ENCODE data around the gene PEX5.
"Not testable (repeated sequence)": the region's sequence is repeated elsewhere in the genome, so short reads cannot be mapped to it uniquely, and the experiment has no call there.

The PEX5 gene

GRCh38 chr12:7161327-7161726 lies 28.2 kb upstream of the PEX5 start:
- no peak for DNase-seq

GRCh38 chr12:7161811-7162210 lies 27.7 kb upstream of the PEX5 start:
- no peak for DNase-seq

- no peak for DNase-seq
Measured at GRCh38 chr12:7162691-7163114, 26.8 kb upstream of the PEX5 start.

DNA sequence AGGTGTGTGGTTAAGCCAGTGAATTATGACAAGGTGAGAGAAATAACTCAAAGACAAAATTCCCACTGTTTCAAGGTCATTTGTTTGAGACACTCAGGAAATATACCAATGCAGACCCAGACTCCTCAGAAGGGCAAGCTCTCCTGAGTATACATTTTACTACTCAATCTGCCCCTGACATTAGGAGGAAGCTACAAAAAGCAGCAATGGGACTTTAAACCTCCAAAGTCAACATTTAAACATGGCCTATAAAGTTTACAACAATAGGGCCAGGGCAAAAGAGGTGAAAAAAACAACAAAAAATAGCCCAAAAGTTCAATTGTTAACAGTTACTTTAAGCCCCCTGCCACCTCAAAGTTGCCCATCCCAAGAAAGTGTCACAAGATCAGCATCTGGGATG lies 19.5 kb upstream of the PEX5 start:
- no peak for DNase-seq

GRCh38 chr12:7171854-7172253 lies 17.6 kb upstream of the PEX5 start:
- DNase-seq, result no peak

GRCh38 chr12:7175493-7175892 lies 14.0 kb upstream of the PEX5 start:
- DNase-seq, result no peak

DNA sequence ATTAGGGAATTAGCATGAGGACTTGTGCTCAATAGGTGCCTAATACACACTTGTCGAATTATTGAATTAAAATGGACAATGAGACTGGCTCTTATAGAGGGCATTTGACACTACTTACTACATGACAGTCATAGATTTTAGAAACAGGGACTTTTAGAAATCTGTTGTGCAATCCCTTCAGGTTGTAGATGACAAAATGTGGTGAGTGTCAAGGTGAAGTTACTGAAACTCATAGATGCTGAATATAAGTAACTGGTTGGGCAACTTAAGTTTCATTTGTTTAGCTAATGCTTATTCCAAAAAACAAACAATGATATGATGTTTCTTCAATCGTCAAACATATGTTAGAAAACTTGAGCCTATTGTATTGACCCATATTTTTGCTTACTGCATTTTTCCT lies 12.9 kb upstream of the PEX5 start:
- no peak for DNase-seq

GRCh38 chr12:7178481-7178880 lies 11.0 kb upstream of the PEX5 start:
- DNase-seq, result no peak

DNA sequence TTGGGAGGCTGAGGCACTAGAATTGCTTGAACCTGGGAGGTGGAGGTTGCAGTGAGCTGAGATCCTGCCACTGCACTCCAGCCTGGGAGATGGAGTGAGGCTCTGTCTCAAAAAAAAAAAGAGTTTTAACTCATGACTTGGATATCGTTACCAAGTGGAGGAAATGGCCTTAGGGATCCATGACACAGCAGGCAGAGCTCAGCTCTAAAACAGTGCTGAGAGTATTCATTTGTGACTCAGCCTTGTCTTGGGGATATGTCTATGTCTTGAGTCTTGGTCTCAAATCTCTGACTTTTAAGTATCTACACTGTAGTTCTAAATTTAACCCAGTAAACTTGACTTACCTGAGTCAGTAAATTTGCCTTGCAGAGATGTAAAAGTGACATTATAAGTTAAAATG lies 8.8 kb upstream of the PEX5 start:
- DNase-seq, result no peak

- DNase-seq, result not testable (repeated sequence)
Measured at GRCh38 chr12:7186058-7186457, 3.4 kb upstream of the PEX5 start.

DNA sequence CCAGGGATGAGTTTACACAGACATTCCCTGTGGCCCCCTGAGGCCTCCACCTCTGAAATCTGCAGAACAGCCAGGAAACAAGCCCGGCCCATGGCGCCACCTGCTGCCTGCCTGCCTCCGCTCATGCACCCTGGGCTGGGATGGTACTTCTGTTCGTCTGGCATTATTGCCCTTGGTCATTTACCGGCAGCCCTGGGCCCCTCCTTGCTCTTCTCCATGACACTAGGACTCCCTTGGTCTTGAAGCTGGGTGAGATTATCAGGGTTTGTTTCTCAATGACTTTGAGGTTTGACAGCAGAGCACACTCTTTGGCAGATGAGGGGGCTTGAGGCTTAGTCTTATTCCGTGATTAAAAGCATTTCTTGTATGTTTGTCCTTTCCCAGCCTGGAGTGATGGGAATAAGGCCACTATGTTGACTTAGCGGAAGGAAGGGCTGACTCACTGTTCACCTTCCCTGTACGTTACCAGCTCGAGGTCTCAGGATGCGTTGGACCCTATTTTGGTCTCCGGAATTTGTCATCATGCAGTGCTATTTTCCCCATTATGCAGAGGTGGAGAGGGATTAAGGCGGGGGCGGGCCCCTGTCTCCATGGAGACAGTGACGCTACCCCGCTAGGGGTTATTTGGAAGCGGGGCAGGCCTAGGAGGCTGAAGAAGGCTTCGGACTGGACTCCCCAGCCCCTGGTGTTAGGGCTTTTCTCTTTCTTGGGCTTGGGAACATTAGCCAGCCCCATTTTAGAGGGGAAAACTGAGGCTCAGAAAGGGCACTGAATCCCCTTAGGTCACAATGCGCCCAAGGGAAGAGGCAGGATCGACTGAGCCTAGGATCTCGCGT lies 706 bp upstream of the PEX5 start:
- DNase-seq, result peak; percentile 36

DNA sequence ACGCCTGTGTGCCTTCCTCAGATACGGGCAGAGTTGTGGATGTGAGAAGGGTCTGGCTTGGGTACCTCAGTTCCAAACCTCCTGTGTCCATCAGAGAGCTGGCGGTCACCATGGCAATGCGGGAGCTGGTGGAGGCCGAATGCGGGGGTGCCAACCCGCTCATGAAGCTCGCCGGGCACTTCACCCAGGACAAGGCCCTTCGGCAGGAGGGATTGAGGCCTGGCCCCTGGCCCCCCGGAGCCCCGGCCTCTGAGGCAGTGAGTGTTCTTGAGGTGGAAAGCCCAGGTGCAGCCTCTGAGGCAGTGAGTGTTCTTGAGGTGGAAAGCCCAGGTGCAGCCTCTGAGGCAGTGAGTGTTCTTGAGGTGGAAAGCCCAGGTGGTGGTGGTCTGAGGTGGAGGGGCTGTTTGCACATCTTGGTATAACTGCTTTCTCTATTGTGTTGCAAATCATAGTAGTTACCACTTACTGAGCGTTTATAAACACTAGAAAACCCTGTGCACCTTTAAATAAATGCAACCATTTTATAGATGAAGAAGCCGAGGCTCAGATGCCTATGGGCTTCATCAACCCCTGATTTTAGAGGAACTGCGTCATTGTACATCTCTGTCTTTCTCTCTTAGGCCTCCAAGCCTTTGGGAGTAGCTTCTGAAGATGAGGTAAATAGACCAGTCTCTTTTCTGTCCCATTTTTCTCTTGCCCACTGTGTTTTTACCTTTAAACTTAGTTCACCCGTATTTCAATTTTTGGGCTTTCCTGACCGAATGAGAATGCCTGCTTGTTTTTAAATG lies 976 bp downstream of the PEX5 start:
- DNase-seq, result no peak

DNA sequence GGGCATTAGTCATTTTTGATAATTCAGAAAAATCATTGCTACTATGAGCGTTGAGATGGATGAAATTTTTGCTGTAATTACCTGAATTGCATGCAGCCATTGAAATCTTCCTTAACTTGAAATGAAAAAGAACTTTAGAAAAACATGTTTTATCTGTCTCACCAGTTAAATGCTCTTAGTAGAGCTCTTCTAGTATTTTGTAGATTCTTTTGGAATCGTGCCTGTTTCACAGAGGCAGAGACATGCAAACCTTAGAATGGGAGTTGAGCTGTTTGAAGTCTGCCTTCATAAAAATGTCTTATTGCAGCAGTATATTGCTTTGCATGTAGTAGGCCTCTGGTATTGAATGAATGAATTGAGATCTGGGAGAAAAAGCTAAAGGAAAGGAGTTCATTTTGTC lies 4.2 kb downstream of the PEX5 start:
- no peak for DNase-seq

GRCh38 chr12:7197841-7198240 lies 8.4 kb downstream of the PEX5 start:
- no peak for DNase-seq

- no peak for DNase-seq
Measured at GRCh38 chr12:7203109-7203508, 13.6 kb downstream of the PEX5 start.

DNA sequence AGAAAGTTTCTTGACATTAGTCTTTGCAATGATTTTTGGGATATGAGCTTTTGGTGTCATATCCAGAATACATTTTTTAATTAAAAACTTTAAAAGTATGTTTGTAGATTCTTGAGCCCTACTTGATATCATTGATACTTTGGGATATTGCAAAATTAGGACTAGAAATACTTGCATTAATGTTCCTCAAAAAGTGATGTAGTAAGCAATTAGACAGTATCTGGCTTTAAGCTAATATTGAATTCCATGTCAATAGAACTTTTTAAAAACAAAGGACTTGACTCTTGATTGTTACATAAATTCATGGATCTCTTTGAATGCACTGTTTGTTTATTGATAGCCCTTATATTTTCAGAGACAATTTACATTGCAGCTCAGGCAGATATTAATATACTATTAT lies 15.6 kb downstream of the PEX5 start:
- DNase-seq, result no peak

- no peak for DNase-seq
Measured at GRCh38 chr12:7206691-7207090, 17.2 kb downstream of the PEX5 start.

DNA sequence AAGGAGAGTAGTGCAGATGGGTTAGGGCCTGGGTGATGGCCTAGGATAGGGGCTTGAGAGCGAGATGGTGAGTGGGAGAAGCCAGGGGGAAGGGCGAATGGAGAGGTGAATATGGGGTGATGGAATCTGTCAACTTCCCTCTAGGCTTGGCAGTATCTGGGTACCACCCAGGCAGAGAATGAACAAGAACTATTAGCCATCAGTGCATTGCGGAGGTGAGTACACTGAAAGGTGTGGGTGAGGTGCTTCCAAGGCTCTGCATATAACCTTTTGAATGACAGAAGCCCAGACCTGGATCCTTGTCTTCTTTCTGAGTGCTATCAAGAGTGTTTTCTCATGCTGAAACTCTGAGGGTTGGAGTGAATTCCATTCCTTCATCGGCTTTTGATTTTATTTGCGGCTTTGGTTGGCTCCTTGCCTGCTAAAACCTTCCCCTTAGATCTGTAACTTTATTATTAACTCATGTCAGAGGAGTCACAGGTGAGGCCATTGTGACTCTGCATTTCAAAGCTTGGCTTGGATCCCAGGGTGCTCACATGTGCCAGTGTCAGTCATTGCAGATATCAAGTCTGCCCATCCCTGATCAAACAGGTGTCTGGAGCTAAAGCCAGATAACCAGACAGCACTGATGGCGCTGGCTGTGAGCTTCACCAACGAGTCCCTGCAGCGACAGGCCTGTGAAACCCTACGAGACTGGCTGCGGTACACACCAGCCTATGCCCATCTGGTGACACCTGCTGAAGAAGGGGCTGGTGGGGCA lies 18.6 kb downstream of the PEX5 start:
- no peak for DNase-seq

- DNase-seq, result no peak
Measured at GRCh38 chr12:7209958-7210357, 20.5 kb downstream of the PEX5 start.

DNA sequence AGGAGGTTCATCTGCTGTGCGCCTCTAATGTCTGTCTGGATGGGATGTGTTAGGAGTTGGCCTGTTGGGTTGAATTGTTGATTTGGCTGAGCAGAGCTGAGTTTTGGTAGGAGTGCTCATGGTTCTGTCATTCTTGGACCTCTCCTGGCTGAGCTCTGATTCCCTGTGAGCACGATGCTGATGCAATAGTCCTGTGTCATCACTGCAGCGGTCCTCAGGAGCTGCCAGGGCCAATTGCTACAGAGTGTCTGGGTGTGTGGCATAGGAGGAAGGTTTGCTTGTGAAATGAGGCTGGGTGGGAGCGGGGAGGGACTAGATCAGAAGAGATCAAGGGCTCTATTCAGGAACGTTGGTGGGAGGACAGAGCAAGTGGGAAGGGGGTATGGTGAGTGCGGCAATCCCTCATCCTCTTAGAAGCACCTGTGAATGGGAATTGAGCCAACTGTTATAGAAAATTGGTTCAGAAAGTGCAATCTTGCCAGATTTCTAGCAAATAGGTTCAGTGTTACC lies 21.2 kb downstream of the PEX5 start:
- DNase-seq, result no peak

GRCh38 chr12:7212678-7213077 lies 23.2 kb downstream of the PEX5 start:
- no peak for DNase-seq

- not testable (repeated sequence) for DNase-seq
Measured at GRCh38 chr12:7213745-7214144, 24.3 kb downstream of the PEX5 start.

- no peak for DNase-seq
Measured at GRCh38 chr12:7217475-7218069, 28.1 kb downstream of the PEX5 start.

All from effector CD8-positive, alpha-beta T cell (primary cell).